HG03520 (cell line): ENCODE data around the gene CDK5RAP2.

Source experiments
- ATAC-seq: cut with Tn5 transposase; IDR thresholded peaks from one replicate; pipeline ENCODE4 v1.9.1; 2021; ENCODE audit warnings: mild to moderate bottlenecking, moderate library complexity; ENCODE audit not compliant: unreplicated experiment

The CDK5RAP2 gene

DNA sequence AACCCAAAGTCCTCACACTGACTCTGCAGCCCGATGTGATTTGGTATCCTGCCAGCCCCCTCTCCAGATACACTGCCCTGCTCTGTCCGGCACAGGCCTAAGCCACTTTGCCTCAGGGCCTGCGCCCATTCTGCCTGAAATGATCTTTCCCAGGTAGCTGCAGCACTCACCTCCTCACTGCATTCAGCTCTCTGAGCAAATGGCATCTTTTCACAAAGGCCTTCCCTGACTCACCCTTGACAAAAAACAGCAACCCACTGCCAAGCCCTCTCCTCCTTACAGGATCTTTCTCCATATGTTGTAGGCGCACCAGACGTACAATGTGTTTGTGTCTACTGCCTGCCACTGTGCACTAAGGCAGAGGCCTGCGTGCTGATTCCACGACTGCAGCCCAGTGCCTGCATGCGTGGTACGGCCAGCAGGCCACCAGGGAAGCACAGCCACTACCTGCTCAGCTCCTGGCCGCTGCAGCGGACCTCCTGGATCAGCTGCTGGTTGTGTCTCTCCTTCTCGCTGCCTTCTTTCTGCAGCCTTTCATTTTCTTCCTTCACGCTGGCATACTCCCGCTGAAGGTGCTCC, 171.2 kb downstream of the CDK5RAP2 start:
- ATAC-seq, result no peak

- no peak for ATAC-seq
Measured at GRCh38 chr9:120405860-120406259, 174.1 kb downstream of the CDK5RAP2 start.

DNA sequence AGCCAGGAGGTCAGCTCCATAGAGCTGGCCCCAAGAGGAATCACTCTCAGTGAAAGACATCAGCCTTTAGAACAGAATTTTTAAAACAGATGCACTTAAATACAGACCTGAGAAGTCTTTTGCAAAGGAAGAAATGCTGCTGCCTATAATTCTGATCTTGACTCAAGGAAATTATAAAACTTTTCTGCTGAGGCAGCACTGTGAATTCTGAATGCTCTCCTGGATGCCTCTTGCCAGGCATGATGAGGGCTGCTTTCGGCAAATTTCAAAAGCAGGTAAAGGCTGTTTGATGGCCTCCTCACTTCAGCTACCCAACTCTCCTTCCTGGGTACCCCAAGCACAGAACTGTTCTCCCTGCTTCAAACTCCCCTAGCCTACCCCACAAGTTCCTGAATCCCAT, 174.8 kb downstream of the CDK5RAP2 start:
- no peak for ATAC-seq

DNA sequence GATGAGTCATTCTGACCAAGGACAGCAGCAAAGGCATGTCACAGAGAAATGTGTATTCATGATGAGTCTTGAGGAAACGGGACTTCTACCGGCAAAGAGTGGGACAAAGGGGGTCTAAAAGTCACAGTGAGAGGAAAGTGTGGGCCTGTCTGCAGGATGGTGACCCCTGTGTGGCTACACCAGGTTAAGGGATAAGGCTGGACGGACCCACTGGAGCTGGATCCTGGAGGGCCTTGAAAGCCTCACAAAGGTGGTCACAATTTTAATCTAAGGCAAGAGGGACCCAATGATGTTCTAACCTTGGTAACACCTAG, 176.5 kb downstream of the CDK5RAP2 start:
- ATAC-seq, result no peak

GRCh38 chr9:120402741-120403542, 177.0 kb downstream of the CDK5RAP2 start:
- no peak for ATAC-seq

DNA sequence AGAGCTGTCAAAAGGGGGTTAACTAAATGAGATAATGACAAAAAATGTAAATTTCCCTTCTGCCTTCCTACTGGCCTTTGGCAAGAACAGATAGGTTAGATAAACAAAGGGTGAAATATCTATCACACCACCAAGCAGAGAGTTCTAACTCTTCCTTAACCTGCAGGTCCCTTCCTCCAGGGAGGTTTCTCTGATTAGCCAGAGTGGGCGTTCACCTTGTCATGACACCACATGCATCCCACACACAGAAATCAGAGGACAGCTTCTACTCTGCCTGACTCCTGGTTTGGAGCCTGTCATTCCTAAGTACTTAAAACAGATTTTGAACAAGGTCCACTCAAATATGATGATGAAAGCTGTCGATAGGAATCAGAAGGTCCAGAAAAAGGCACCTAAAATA, 180.0 kb downstream of the CDK5RAP2 start:
- no peak for ATAC-seq

DNA sequence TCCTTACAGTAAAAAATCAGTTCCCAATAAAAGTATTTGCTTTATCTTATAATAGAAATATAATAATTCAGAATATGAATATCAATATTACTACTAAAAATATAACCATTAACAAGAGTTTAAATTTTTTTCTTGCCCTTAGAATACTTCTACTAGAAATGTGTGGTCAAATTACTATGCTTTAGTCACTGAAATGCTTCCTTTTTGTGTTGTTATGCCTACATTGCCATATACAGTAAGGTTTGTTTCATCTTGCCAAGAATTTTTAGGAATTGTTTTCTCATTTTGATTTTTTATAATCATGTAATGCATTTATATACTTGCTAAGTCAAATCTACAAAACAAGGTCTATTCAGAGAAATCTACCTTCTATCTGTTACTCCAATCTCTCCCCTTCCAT, 181.7 kb downstream of the CDK5RAP2 start:
- ATAC-seq, result no peak

- ATAC-seq, result no peak
Measured at GRCh38 chr9:120397453-120397852, 182.5 kb downstream of the CDK5RAP2 start.

DNA sequence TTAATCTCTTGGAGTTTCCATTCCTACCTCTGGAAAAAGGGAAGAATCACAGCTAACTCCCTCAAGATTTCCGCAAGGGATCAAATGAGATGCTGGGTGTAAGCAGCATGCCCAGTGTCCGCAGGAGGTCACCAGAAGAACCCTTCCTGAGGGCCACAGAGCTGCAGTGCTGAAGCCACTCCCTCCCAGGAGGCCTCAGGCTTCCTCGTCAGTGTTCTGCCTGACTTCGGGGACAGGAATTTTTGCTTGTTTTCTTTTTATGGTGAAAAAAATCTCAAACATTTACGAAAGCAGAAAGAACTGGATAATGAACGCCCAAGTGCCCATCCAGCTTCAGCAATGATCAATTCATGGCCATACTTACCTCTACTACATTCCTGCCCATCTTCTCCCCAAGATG, 183.0 kb downstream of the CDK5RAP2 start:
- no peak for ATAC-seq

DNA sequence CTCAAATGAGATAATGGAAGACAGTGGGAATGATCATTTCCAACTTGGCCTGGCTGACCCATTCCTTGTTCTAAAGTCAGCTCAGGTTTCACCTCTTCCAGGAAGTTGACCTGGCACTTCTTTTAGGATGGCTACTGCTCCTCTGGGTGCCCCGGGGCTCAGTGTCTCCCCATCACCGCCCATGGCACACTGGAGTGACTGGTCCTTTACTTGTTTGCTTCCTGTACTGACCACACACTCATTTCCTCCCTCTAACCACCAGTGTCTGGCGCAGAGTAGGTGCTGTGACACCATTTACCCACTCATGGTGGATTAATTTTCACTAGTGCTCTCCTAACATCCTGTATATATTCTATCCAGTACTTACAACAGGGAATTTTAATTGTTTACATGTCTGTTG, 183.5 kb downstream of the CDK5RAP2 start:
- no peak for ATAC-seq

DNA sequence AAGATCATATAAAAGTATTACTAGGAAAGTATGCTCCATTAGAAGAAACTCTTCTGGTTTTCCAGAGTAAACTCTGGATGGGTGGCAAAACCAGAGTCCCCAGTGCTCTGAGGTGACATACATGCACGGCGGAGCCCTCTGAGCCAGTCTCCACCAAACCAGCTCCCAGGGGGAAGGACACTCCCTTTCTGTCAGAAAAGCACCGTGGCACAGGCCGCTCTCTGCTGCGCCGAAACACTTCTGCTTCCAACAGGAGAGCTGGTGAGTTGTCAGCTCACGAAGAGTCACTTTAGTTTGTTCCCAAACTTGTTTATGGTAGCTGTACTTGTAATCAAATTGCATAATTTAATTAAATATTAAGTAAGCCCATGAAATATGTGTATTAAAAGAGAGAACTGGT, 184.6 kb downstream of the CDK5RAP2 start:
- ATAC-seq, result no peak

DNA sequence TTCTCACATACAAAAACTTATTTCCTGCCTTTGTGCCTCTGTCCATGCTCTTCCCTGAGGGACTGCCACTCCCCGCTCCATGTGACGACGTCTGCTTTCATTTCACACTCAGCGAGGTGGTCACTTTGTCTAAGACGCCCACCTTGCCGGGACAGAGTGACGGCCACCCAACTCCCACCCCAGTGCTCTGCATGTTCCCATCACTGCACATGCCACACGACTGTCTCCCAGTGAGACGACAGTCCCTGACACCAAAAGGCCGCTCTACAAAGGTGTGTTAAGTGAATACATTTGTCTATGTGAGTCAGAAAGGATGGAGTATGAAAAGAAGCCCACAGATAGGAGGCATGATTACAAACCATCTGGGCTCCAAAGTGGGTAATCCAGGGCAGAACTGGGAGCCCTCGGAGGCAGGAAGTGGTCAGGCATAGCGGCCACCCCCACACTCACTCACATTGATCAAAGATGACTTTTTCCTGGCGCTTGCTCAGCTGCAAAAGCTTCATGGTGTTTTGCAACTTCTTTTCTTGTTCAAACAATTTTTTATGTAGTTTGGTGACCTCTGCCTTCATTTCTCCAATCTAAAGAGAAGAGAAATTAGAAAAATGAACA, 185.8 kb downstream of the CDK5RAP2 start:
- ATAC-seq, result no peak

DNA sequence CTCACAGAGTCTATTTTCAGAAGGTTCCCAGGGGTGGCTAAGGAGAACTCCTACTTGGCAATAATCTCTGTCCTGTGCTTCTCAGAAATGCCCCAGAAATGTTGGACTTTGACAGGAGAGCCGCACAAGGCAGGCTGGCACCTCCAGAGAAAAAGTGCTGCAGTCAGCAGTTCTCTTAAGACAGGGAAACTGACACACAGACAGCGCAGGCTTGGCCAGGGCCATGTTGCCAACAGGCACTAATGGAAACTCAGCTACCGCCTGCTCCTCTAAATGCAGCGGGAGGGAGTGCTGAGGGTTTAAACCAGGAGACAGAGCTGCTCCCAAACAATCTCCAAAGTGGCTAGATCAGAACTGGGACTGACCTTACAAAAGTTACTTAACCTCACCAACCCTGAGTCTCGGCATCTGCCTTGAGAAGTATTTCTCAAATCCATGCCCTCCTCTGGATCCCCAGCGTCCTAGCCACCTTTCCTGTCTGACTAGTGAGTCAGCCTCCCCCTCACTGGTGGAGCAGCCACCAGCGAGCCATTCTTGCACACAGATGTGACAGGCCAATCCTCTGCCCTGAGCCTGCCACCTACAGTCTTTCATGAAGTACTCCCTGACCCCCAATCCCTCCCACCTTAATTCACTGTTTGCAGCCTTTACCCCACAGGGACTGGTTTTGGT, 186.4 kb downstream of the CDK5RAP2 start:
- no peak for ATAC-seq

DNA sequence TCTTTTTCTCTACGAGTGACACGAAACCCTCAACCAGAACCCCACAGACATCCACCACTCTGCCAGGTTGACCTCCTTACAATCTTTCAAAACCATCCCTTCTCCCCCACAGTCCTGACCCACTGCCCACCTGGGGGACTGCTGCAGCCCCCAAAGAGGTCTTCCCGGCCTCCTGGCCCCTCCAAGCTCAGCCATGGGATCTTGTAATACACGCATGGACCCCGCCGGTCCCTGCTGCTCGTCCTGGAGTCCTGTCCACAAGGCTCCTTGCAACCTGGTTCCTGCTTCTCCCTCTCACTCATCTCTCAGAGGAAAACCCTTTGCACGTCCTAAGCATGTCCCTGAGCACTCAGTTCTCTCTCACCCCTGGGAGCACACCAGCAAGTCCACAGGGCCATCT, 187.3 kb downstream of the CDK5RAP2 start:
- ATAC-seq, result no peak

- ATAC-seq, result no peak
Measured at GRCh38 chr9:120392245-120392644, 187.7 kb downstream of the CDK5RAP2 start.

- no peak for ATAC-seq
Measured at GRCh38 chr9:120391691-120392090, 188.3 kb downstream of the CDK5RAP2 start.

- ATAC-seq, result no peak
Measured at GRCh38 chr9:120390637-120391190, 189.3 kb downstream of the CDK5RAP2 start.

GRCh38 chr9:120389867-120390266, 190.1 kb downstream of the CDK5RAP2 start:
- ATAC-seq, result no peak

GRCh38 chr9:120389300-120389699, 190.7 kb downstream of the CDK5RAP2 start:
- no peak for ATAC-seq

DNA sequence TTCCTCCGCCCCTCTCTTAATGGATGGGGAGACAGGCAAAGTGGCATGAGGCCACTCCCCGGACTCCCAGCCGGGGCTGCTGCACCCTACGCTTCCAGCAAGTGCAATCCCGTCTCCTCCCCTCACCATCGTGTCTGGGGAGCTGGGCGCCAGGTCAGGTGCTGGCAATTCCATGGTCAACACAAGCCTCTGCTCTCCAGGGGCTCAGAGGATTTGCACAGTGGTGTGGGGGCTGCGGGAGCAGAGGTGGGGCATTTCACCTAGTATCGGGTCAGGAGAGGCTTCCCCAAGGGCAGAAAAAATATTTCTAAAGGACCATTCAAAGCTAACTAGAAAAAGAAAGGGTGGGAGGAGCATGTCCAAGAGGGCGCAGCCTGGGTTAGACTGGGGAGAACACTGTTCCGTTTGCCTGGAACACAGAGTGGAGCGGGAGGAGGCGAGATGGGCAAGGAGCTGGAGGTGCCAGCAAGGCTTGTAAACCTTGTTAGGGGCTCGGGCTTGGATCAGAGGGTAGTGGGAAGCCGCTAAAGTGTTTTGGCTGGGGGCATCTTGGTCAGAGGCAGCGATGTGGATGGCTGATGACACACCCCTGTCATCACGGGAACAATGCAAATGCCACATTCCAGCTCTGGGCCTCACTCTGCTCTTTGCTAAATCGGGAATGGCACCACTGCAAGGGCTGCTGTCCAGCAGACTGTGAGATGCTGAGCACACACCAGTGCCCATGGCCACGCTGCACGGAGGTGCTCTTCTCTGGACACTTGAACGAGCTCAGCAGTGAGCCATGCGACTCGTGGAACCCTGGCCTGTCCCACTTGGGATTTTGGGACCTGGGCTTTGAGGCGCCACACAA, 191.7 kb downstream of the CDK5RAP2 start:
- no peak for ATAC-seq
